HEK293T (cell line): ENCODE measurements around the gene CLCN7.

Experiments
- BHLHE40 ChIP-seq: fragments of 450-650 bp; IDR thresholded peaks from 2 replicates; pipeline ENCODE4 v1.6.1; 2016; ENCODE audit warnings: mild to moderate bottlenecking, moderate library complexity, borderline replicate concordance
- ELF4 ChIP-seq: fragments of 450-650 bp; IDR thresholded peaks from 2 replicates; pipeline ENCODE4 v1.6.1; 2017; ENCODE audit warnings: antibody characterized with exemption
- FOXM1 ChIP-seq: fragments of 450-650 bp; IDR thresholded peaks from 2 replicates; pipeline ENCODE4 v1.6.1; 2017; ENCODE audit warnings: mild to moderate bottlenecking, borderline replicate concordance
- SP1 ChIP-seq: fragments of 450-650 bp; IDR thresholded peaks from 2 replicates; pipeline ENCODE4 v1.6.1; 2017

DNA sequence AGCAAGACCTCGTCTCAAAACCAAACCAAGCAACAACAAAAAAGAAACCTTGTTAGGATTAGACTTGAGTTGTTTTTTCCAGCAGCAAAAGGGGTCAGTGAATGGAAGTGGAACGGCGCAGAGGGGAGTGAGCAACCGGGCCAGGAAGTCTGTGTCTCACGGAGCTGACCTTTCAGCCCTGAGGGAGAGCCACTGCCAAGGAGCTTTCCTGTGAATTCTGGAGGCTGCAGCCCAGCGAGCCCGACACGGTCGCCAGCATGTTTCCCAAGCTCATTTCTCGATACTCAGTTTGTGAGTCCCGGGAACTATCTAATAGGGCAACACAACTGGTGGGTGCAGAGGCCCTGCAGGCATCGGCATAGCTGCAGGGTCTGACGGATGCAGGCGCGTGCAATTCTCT, 37.9 kb upstream of the CLCN7 start:
- TF ChIP-seq SP1 (no peak), FOXM1 (no peak), BHLHE40 (no peak), ELF4 (no peak)
